Measurements from ENCODE around the gene PTPRR.

Gene PTPRR

GRCh38 chr12:70842136-70842535 lies 78.4 kb downstream of the PTPRR start:
- Histone ChIP-seq H3K4me3 (ENCODE audit: low read depth in 1 of 2, low read length in 1 of 2) (no peak overlapping the region), H3K4me1 (ENCODE audit: control insufficient read depth in 1 of 2, insufficient read depth in 1 of 2, low read depth in 1 of 2, low read length in 1 of 2) (no peaks in the 10 kb centered on the region), H3K36me3 (no peaks in the 10 kb centered on the region), H3K27ac (no peak overlapping the region), H3K27me3 (no peaks in the 10 kb centered on the region), H3K9me3 (no peaks in the 10 kb centered on the region)
- TF ChIP-seq CTCF (IDR thresholded peaks at IDR 0.05) = no peak

GRCh38 chr12:70840656-70841350 lies 79.7 kb downstream of the PTPRR start:
- H3K4me3 ChIP-seq (ENCODE audit: low read depth in 1 of 2, low read length in 1 of 2) = no peak overlapping the region

GRCh38 chr12:70839544-70839943 lies 81.0 kb downstream of the PTPRR start:
- H3K36me3 ChIP-seq = no peaks in the 10 kb centered on the region
- no peak for TF ChIP-seq CTCF (IDR thresholded peaks at IDR 0.05)
- no peak overlapping the region for H3K4me3 ChIP-seq (ENCODE audit: low read depth in 1 of 2, low read length in 1 of 2)
- no peaks in the 10 kb centered on the region for H3K27me3 ChIP-seq
- no peaks in the 10 kb centered on the region for H3K9me3 ChIP-seq
- H3K27ac ChIP-seq = no peak overlapping the region
- no peaks in the 10 kb centered on the region for H3K4me1 ChIP-seq (ENCODE audit: control insufficient read depth in 1 of 2, insufficient read depth in 1 of 2, low read depth in 1 of 2, low read length in 1 of 2)

More at GRCh38 chr12:70840656-70841350, 79.7 kb downstream of the PTPRR start:
- Histone ChIP-seq H3K27ac (no peak overlapping the region), H3K9me3 (no peaks in the 10 kb centered on the region), H3K36me3 (no peaks in the 10 kb centered on the region), H3K4me1 (ENCODE audit: control insufficient read depth in 1 of 2, insufficient read depth in 1 of 2, low read depth in 1 of 2, low read length in 1 of 2) (no peaks in the 10 kb centered on the region), H3K27me3 (no peaks in the 10 kb centered on the region)
- TF ChIP-seq CTCF (IDR thresholded peaks at IDR 0.05) = no peak

GRCh38 chr12:70838127-70838526 lies 82.4 kb downstream of the PTPRR start:
- no peaks in the 10 kb centered on the region for H3K36me3 ChIP-seq
- no peaks in the 10 kb centered on the region for H3K9me3 ChIP-seq
- no peak overlapping the region for H3K4me3 ChIP-seq (ENCODE audit: low read depth in 1 of 2, low read length in 1 of 2)
- TF ChIP-seq CTCF (IDR thresholded peaks at IDR 0.05) = no peak
- no peaks in the 10 kb centered on the region for H3K27me3 ChIP-seq
- no peaks in the 10 kb centered on the region for H3K4me1 ChIP-seq (ENCODE audit: control insufficient read depth in 1 of 2, insufficient read depth in 1 of 2, low read depth in 1 of 2, low read length in 1 of 2)
- no peak overlapping the region for H3K27ac ChIP-seq

- Histone ChIP-seq H3K4me1 (ENCODE audit: control insufficient read depth in 1 of 2, insufficient read depth in 1 of 2, low read depth in 1 of 2, low read length in 1 of 2) (no peaks in the 10 kb centered on the region), H3K27me3 (no peaks in the 10 kb centered on the region), H3K9me3 (no peaks in the 10 kb centered on the region), H3K27ac (no peak overlapping the region), H3K36me3 (no peaks in the 10 kb centered on the region), H3K4me3 (ENCODE audit: low read depth in 1 of 2, low read length in 1 of 2) (no peak overlapping the region)
- no peak for TF ChIP-seq CTCF (IDR thresholded peaks at IDR 0.05)
Measured at GRCh38 chr12:70837026-70837425, 83.5 kb downstream of the PTPRR start.
